HL-60 (cell line): ENCODE results near the gene KNOP1.

Source experiments
- DNase-seq, 2 experiments: peaks; one replicate each; pipeline ENCODE4 v3.0.0-alpha.2; 2010 to 2020; ENCODE audit warnings: low read depth in 1 of 2, low spot score in 1 of 2
- H3K27ac ChIP-seq: fragments of 250-450 bp; sonication (Bioruptor Pico); replicated peaks from 2 replicates; pipeline ENCODE4 v1.5.1; 2020; ENCODE audit warnings: mild to moderate bottlenecking, moderate library complexity
- H3K27me3 ChIP-seq: fragments of 250-450 bp; sonication (Bioruptor Pico); 2 replicates; pipeline ENCODE4 v1.5.1; 2021; ENCODE audit warnings: mild to moderate bottlenecking, moderate library complexity; ENCODE audit not compliant: insufficient read depth, poor library complexity, severe bottlenecking
- H3K4me3 ChIP-seq: replicated peaks from 2 replicates; pipeline ENCODE4 v1.5.1; 2011; ENCODE audit warnings: mild to moderate bottlenecking, control low read depth, low read length; ENCODE audit not compliant: insufficient read depth
- GABPA ChIP-seq: IDR thresholded peaks from 2 replicates; pipeline ENCODE4 v1.6.1; 2012; ENCODE audit warnings: low read depth
- POLR2AphosphoS5 ChIP-seq: IDR thresholded peaks from 2 replicates; pipeline ENCODE4 v1.6.1; 2012; ENCODE audit warnings: low read depth
- SPI1 ChIP-seq: IDR thresholded peaks from 2 replicates; pipeline ENCODE4 v1.6.1; 2012; ENCODE audit warnings: low read depth, mild to moderate bottlenecking, borderline replicate concordance
- TF ChIP-seq, protein P1 (sequence below): IDR thresholded peaks from one replicate; pipeline ENCODE4 v1.5.1; 2011; ENCODE audit warnings: low read length, control low read depth, inconsistent platforms; ENCODE audit not compliant: insufficient read depth
- TF ChIP-seq, protein P2 (sequence below): IDR thresholded peaks from 2 replicates; pipeline ENCODE4 v1.6.1; 2012; ENCODE audit warnings: low read depth; ENCODE audit not compliant: insufficient replicate concordance

Gene KNOP1

DNA sequence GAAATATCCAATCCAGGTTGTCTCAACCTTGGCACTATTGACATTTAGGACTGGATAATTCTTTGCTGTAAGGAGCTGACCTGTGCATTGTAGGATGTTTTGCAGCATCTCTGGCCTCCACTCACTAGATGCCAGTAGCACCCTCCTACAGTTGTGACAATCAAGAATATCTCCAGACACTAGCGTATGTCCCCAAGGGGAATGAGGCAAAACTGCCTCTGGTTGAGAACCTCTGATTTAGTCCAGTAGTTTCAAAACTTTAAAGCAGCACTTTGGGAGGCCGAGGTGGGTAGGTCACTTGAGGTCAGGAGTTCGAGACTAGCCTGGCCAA is 48.5 kb upstream of the KNOP1 start:
- no peak for DNase-seq
- Histone ChIP-seq H3K4me3 (no peak overlapping the region), H3K27ac (no peak overlapping the region), H3K27me3 (no peaks in the 10 kb centered on the region)
- TF ChIP-seq SPI1 (no peak), GABPA (no peak), POLR2AphosphoS5 (no peak)
- TF ChIP-seq, protein P1, sequence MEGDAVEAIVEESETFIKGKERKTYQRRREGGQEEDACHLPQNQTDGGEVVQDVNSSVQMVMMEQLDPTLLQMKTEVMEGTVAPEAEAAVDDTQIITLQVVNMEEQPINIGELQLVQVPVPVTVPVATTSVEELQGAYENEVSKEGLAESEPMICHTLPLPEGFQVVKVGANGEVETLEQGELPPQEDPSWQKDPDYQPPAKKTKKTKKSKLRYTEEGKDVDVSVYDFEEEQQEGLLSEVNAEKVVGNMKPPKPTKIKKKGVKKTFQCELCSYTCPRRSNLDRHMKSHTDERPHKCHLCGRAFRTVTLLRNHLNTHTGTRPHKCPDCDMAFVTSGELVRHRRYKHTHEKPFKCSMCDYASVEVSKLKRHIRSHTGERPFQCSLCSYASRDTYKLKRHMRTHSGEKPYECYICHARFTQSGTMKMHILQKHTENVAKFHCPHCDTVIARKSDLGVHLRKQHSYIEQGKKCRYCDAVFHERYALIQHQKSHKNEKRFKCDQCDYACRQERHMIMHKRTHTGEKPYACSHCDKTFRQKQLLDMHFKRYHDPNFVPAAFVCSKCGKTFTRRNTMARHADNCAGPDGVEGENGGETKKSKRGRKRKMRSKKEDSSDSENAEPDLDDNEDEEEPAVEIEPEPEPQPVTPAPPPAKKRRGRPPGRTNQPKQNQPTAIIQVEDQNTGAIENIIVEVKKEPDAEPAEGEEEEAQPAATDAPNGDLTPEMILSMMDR, result no peak
- TF ChIP-seq, protein P2, sequence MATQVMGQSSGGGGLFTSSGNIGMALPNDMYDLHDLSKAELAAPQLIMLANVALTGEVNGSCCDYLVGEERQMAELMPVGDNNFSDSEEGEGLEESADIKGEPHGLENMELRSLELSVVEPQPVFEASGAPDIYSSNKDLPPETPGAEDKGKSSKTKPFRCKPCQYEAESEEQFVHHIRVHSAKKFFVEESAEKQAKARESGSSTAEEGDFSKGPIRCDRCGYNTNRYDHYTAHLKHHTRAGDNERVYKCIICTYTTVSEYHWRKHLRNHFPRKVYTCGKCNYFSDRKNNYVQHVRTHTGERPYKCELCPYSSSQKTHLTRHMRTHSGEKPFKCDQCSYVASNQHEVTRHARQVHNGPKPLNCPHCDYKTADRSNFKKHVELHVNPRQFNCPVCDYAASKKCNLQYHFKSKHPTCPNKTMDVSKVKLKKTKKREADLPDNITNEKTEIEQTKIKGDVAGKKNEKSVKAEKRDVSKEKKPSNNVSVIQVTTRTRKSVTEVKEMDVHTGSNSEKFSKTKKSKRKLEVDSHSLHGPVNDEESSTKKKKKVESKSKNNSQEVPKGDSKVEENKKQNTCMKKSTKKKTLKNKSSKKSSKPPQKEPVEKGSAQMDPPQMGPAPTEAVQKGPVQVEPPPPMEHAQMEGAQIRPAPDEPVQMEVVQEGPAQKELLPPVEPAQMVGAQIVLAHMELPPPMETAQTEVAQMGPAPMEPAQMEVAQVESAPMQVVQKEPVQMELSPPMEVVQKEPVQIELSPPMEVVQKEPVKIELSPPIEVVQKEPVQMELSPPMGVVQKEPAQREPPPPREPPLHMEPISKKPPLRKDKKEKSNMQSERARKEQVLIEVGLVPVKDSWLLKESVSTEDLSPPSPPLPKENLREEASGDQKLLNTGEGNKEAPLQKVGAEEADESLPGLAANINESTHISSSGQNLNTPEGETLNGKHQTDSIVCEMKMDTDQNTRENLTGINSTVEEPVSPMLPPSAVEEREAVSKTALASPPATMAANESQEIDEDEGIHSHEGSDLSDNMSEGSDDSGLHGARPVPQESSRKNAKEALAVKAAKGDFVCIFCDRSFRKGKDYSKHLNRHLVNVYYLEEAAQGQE, result no peak

- TF ChIP-seq SPI1, result peak; percentile 49; the same call in 1 of the 2 replicates
- TF ChIP-seq, protein P2, result no peak
- no peak for TF ChIP-seq POLR2AphosphoS5
- peak in 1 of 2 experiments; percentile 6 for DNase-seq
- no peak overlapping the region for H3K4me3 ChIP-seq
- no peak overlapping the region for H3K27ac ChIP-seq
- no peaks in the 10 kb centered on the region for H3K27me3 ChIP-seq
Observed at GRCh38 chr16:19765860-19766553, 48.0 kb upstream of the KNOP1 start.

DNA sequence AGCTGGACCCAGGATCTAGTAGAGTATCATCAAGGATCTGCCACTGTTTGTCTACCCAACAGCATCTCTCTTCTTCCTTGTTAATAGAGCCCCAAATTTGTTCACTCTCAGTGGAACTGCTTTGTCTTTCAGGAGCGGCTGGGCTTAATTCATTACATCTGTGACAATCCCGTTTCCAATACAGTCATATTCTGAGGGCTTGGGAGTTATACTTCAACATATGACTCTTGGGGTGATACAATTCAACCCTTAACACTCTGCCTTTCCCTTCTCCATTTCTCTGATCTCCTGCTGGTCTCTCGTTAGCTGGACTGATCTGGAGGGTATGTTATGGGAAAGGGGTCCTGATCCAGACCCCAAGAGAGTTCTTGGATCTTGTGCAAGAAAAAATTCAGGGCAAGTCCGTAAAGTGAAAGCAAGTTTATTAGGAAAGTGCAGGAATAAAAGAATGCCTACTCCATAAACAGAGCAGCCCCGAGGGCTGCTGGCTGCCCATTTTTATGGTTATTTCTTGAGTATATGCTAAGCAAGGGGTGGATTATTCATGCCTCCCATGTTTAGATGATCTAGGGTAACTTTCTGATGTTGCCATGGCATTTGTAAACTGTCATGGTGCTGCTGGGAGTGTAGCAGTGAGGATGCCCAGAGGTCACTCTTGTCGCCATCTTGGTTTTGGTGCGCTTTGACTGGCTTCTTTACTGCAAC is 42.5 kb upstream of the KNOP1 start:
- TF ChIP-seq GABPA (no peak), SPI1 (no peak), POLR2AphosphoS5 (no peak)
- TF ChIP-seq, protein P1, result no peak
- TF ChIP-seq, protein P2, result no peak
- no peak for DNase-seq
- Histone ChIP-seq H3K4me3 (no peak overlapping the region), H3K27ac (no peak overlapping the region), H3K27me3 (no peaks in the 10 kb centered on the region)
